Hepatocyte (in vitro differentiated cells): ENCODE results near the gene PCBD1.

Experiments
- CTCF ChIP-seq: fragments of 200-600 bp; sonication (generic); IDR thresholded peaks from 2 replicates; pipeline ENCODE4 v1.5.1; 2016; ENCODE audit warnings: antibody characterized with exemption, mild to moderate bottlenecking; ENCODE audit not compliant: poor library complexity
- EZH2 ChIP-seq: fragments of 200-600 bp; sonication (generic); IDR thresholded peaks from 2 replicates; pipeline ENCODE4 v1.6.1; 2016; ENCODE audit warnings: antibody characterized with exemption, mild to moderate bottlenecking, borderline replicate concordance
- EZH2phosphoT487 ChIP-seq: fragments of 200-600 bp; sonication (generic); IDR thresholded peaks from one replicate; pipeline ENCODE4 v1.6.1; 2018; ENCODE audit warnings: antibody characterized with exemption, mild to moderate bottlenecking, low read depth, moderate library complexity; ENCODE audit not compliant: unreplicated experiment, severe bottlenecking

- no peak for TF ChIP-seq CTCF
- TF ChIP-seq EZH2 = no peak
- TF ChIP-seq EZH2phosphoT487 = no peak
These were observed 41.6 kb downstream of the PCBD1 start for GRCh38 chr10:70846795-70847194.
